HFF-Myc (cell line): ENCODE results near the gene PAF1.
A peak's percentile ranks its signal among the peaks of the same experiment; 100 is the strongest.
"Not testable (repeated sequence)": the region's sequence is repeated elsewhere in the genome, so short reads cannot be mapped to it uniquely, and the experiment has no call there.

ENCODE experiments used
- DNase-seq: peaks from one replicate; pipeline ENCODE4 v3.0.0-alpha.2; 2011; ENCODE audit warnings: low read depth; ENCODE audit errors: extremely low read depth
- H3K4me3 ChIP-seq: replicated peaks from 2 replicates; pipeline ENCODE4 v1.5.1; 2011; ENCODE audit warnings: low read depth, mild to moderate bottlenecking, control low read depth, low read length
- CTCF ChIP-seq: IDR thresholded peaks from 2 replicates; pipeline ENCODE4 v1.5.1; 2012; ENCODE audit warnings: mild to moderate bottlenecking, low read depth, low read length, control low read depth; ENCODE audit errors: missing control alignments

The PAF1 gene

GRCh38 chr19:39379865-39380396 is 11.0 kb downstream of the PAF1 start:
- DNase-seq, result no peak
- no peak for TF ChIP-seq CTCF
- no peak overlapping the region for H3K4me3 ChIP-seq

GRCh38 chr19:39379366-39379765 is 11.5 kb downstream of the PAF1 start:
- not testable (repeated sequence) for H3K4me3 ChIP-seq, DNase-seq

- no peak for TF ChIP-seq CTCF
- no peak overlapping the region for H3K4me3 ChIP-seq
- no peak for DNase-seq
These were observed 13.2 kb downstream of the PAF1 start for GRCh38 chr19:39377373-39378362.

- TF ChIP-seq CTCF, result no peak
- H3K4me3 ChIP-seq, result no peak overlapping the region
- no peak for DNase-seq
These were observed 15.0 kb downstream of the PAF1 start for GRCh38 chr19:39375929-39376328.

GRCh38 chr19:39372941-39373340 is 18.0 kb downstream of the PAF1 start:
- no peak overlapping the region for H3K4me3 ChIP-seq
- no peak for DNase-seq
- no peak for TF ChIP-seq CTCF

GRCh38 chr19:39372047-39372802 is 18.7 kb downstream of the PAF1 start:
- no peak overlapping the region for H3K4me3 ChIP-seq
- TF ChIP-seq CTCF, result no peak
- peak; percentile 85 for DNase-seq

- DNase-seq, result no peak
These were observed 20.2 kb downstream of the PAF1 start for GRCh38 chr19:39370735-39371134.

More at GRCh38 chr19:39370735-39371134, 20.2 kb downstream of the PAF1 start:
- H3K4me3 ChIP-seq, result no peak overlapping the region
- no peak for TF ChIP-seq CTCF
